ENCODE results near the gene SEMA3A. TPM values are rescaled to one million over a fixed set of nuclear protein-coding genes. Genes with fewer than 3 reads are reported as not detected.
"Not testable (repeated sequence)": the region's sequence is repeated elsewhere in the genome, so short reads cannot be mapped to it uniquely, and the experiment has no call there.

Gene SEMA3A
- 14.5 TPM for polyA plus RNA-seq (ENCODE audit: insufficient read length)
- long read RNA-seq, donor 1 = 0 reads
- long read RNA-seq, donor 2 = 0 reads
- long read RNA-seq, donor 3, partial matches to known transcripts = 5 of 5 reads
- long read RNA-seq, donor 3, other reads (novel, unspliced or antisense) = 0 of 5 reads
- long read RNA-seq, donor 4 = 0 reads
- long read RNA-seq, donor 5 = 0 reads
- long read RNA-seq, donor 6 = 0 reads
- long read RNA-seq, donor 7, full-length matches to known transcripts = 1 of 1 reads
- long read RNA-seq, donor 7, partial matches to known transcripts = 0 of 1 reads
- long read RNA-seq, donor 7, other reads (novel, unspliced or antisense) = 0 of 1 reads
- long read RNA-seq, donor 8, full-length matches to known transcripts = 1 of 1 reads
- long read RNA-seq, donor 8, partial matches to known transcripts = 0 of 1 reads
- long read RNA-seq, donor 8, other reads (novel, unspliced or antisense) = 0 of 1 reads

DNA sequence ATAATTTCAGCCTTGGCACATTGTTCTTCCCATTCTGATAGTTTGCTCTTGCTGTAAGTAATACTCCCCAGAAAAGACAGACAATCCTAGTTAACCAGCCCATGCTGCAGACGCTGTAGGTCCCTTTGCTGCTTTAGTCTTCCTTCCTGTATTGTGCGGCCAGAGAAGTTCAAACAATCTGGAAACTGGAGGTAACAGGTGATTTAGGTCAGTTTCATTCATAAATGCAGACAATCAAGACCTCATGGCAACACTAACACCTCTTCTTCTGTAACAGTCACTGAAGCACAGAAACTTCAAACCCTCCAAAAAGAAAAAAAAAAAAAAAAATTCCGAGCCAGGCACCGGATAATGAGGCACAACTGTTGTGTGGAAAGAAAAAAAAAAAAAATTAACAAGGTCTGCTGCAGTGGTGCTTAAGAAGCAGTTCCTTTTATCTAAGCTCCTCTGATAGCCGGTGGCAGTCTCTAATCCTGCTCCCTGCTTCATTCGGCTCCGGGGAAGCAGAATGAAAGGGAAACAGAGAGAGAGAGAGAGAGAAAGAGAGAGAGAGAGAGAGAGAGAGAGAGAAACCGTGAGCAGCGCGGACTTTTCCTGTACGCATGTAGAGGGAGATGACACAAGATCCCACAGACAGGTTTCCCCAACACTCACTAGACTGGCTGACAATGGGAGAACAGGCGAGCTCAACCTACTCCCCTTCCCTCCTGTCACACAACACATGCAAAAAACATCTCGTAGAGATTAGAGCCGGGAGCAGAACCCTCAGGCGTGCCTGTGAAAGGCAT, at the start of gene SEMA3A:
Gene SEMA3A (minus strand): TSS at position 306 of the 788 bp plus-strand sequence. CDS start 203 bp downstream, at position 103.
- DNase-seq = peak; percentile 62

DNA sequence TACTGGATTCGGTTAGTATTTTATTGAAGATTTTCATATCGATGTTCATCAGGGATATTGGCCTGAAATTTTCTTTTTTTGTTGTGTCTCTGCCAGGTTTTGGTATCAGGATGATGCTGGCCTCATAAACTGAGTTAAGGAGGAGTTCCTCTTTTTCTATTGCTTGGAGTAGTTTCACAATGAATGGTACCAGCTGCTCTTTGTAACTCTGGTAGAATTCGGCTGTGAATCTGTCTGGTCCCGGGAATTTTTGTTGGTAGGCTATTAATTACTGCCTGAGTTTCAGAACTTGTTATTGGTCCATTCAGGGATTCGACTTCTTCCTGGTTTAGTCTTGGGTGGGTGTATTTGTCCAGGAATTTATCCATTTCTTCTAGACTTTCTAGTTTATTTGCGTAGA, 48.4 kb upstream of the SEMA3A start:
- not testable (repeated sequence) for DNase-seq

DNA sequence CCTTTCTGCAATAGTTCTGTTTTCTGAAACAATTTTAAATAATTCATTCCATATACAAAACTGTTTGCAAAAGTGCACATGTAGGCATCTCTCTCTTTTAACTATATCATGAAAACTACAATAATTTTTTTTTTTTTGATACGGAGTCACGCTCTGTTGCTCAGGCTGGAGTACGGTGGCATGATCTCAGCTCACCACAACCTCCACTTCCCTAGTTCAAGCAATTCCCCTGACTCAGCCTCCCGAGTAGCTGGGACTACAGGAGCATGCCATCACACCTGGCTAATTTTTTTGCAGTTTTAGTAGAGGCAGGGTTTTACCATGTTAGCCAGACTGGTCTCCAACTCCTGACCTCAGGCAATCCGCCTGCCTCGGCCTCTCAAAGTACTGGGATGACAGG, 44.0 kb upstream of the SEMA3A start:
- no peak for DNase-seq

DNA sequence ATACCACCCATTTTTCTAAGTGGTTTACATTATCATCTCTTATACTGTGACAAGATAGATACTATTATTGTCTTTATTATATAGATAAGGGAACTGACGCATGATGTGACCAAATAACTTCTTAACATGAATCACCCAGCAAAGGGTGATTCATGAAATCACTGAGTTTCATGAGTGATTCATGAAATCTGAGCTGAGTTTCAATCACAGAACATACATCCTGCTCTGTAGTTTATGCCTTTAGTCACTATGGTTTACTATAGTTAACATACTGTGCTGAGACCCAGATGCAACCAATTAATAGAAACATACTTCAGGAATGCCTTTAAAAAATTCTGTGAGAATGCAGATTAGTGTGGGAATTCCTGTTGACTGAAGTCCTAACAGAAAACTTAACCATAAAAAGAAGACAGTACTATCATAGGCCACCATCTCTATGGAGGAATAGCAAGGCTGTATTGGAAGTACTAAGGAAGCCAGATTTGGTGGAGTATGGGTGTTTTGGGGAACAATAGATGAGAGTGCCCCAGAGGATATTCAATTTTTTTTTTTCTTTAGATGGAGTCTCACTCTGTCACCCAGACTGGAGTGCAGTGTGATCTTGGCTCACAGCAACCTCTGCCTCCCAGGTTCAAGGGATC, 43.1 kb upstream of the SEMA3A start:
- no peak for DNase-seq

DNA sequence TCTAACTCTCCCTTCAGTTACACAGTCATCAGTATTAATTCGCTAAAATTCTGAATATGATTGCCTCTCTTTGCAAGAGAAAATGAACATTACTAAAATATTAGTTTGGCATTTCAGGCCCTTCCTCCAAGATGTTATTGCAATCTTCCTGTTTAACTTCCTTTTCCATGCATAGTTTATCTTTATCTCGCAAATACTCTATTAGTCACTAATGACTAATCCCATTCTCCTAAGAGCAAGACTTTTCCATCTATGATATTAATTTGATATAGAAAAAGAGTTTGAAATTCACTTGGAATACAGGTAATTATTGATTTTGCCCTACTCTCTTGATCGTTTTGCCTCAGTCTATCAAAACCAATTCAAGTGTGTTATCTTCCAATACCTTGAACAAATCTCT, 41.8 kb upstream of the SEMA3A start:
- DNase-seq = no peak

DNA sequence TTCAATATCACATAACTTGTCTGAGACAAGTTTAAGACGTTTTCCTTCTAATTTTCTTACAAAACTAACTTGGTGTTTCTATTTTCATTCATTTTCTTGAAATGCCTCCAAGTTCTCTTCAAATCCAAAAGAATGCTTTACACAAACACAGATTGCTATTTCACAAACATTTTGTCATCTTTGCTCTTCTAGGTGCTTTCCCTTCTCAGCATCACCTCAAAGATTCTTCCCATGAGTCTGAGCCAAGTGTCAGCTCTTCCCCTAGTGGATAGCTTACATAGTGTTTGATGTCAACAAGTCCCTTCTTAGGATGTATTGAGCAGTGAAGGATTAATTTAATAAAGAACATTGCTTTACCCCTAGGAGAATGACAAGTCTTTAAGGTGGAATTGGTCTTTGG, 38.1 kb upstream of the SEMA3A start:
- no peak for DNase-seq

DNA sequence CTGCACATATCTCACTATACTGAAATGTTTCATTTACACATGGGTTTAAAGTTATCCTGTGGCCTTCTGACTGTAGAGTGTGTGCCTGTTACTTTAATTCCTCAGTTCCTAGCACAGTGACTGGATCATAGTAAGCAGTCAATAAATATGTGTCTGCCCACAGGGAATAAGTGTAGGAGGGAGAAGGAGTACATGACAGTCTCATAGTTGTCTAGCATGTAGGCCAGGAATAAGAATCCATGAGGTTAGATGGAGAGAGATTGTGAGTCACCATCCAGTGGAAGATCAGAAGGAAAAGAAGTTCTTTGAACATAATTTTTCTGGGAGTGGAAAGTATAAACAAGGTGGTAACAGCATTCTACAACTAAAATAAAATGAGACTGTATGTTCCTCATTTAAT, 36.6 kb upstream of the SEMA3A start:
- no peak for DNase-seq

DNA sequence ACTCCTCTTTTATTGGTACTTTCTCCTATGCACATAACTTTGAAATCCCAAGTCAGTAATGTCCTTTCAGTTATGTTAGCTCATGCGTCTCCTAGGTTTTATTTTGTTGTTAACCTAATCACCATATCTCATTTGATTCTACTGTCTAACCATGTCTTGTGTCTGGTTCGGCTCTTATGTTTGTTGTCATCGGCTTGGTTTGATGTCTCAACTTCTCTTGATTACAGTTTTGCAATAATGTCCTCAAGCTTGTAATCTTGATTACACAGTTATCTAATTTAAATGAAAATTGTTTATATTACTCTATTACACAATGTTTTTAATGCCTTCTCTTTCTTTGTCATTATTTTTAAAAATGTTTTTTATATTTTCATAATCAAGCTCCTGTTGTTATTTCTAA, 35.9 kb upstream of the SEMA3A start:
- DNase-seq = no peak

DNA sequence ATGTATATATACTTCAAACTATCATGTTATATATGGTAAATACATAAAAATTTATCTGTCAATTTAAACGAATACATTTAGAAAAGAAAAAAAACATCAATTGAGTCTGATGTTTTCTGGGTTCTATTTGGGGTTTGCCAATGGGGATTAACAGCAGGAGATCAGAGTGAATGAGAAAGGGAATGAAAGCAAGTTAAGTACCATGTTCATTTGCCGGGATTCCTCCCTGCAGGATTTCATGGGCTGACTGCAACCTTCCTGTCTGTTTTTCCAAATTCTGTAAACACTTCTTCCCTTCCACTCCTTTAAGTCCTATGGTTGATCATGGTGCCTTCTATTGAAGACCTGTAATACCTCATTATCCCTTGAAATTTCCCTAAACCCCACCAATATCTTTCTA, 33.9 kb upstream of the SEMA3A start:
- no peak for DNase-seq

DNA sequence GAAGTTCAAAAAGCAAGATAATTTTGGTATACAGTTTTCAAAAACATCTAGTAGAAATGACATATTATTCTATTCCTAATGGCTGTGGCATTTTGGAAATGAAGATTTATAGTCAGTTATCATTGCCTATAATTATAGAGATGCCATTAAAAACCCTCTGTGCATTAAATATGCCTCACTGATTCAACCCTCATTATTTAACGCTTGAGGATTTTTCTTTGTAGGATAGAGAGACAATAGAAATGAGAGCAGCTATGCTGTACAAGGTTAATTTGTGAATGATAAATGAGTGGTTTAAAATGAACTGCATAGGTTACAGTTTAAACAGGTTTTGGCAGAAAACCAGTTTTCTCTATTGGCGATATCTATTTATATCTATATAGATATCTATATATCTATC, 32.2 kb upstream of the SEMA3A start:
- no peak for DNase-seq

DNA sequence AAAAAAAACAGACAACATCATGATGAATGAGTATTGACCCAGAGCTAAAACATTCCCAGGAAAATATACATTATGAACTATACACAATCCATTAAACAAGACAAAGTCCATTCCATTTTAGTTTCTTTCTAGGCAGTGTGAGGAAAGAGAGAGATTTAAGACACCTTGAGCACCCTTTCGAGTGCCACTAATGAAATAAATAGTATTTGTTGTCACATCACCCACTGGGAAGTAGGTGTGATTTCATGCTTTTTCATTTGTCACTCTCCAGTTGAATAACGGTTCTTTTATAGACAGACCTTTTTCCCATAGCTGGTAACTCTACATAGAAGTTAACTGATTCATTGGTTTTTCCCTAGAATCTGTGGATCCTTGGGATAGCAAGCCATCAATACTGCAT, 29.9 kb upstream of the SEMA3A start:
- no peak for DNase-seq

DNA sequence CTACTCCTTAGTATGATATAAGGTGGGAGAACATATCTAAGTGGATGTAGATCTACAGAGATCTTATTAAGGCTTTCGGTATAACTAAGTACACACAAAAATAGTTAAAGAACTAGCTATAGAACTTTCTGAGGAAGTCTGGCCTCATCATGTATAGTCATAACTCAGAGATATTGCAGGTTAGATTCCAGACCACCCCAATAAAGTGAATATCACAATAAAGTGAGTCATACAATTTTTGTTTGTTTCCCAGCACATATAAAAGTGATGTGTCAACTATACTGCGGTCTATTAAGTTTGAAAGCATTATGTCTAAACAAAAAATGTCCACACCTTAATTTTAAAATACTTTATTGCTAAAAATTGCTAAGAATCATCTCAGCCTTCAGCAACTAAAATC, 24.7 kb upstream of the SEMA3A start:
- no peak for DNase-seq

DNA sequence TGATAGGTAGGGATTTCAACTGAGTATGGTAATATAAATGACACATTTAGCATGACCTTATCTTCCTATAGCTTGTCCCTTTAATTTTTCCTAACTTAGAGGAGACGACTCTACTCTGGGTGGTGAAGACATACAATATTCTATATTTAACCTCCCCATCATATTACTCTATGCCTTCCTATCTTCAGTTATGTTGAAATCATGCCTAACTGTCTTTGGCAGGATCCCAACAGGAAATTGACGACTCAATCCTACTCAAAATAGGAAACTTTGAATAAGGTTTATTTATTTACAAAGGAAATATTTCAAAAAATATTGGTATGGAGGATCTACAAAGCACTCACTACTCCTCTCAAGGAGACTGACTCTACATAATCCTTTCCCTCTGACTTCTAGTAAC, 24.1 kb upstream of the SEMA3A start:
- no peak for DNase-seq

DNA sequence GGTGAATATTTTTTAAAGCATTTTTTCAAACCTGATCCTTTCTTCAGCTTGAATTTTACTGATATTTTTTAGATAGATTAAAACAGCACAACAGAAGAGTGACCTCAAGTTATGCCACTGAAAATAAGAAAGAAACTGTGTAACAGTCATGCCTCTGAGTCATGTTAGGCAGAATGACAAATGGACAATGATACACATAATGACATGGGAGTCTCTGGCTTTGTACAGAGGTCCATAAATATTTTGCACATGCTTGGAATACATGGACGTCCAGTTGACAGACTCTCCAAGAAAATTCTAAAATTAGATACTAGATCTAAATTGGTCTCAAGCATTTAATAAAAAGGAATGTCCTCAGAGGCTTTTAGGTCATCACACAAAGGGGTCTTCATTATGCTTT, 21.9 kb upstream of the SEMA3A start:
- DNase-seq = no peak

DNA sequence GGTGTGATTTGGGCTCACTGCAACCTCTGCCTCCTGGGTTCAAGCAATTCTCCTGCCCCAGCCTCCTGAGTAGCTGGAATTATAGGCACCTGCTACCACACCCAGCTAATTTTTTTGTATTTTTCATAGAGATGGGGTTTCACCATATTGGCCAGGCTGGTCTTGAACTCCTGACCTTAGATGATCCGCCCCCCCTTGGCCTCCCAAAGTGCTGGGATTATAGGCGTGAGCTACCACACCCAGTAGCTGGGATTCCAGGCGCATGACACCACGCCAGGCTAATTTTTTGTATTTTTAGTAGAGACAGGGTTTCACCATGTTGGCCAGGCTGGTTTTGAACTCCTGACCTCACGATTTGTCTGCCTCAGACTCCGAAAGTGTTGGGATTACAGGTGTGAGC, 20.2 kb upstream of the SEMA3A start:
- DNase-seq = not testable (repeated sequence)

DNA sequence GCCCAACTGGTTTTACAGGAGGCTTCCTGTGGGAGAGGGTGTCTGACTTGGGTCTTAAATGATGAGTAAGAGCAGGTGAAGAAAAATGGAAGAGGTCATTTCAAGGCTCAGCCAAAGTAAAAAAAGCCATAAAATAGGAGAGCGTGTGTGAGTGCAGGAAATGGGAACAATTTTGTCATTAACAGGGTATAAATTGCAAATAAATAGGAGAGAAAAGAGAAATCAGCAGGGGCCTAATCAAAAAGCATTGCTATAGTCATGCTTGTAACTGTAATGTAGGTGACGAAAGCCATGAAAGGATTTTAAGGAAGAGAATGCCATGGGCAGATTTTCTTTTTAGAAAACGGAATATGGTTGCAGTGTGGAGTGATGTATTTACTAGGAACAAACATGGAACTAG, 15.7 kb upstream of the SEMA3A start:
- DNase-seq = no peak

DNA sequence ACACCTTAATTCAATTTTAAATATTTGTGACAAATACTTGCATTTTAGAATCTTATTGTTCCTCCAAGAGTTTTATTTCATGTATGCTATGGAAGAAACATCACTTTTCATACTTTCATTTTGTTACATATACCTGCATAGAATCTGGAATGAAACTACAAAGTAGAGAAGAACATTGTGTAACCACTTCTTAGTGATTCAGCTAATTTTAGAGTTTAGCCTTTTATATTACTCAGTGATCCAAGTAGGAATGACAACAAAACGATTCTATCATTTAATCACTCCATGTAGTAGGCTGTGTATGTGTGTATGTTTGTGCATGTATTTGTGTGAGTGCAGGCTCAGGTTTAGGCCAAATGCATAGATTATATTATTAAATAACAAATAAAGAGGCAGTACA, 14.4 kb upstream of the SEMA3A start:
- no peak for DNase-seq

DNA sequence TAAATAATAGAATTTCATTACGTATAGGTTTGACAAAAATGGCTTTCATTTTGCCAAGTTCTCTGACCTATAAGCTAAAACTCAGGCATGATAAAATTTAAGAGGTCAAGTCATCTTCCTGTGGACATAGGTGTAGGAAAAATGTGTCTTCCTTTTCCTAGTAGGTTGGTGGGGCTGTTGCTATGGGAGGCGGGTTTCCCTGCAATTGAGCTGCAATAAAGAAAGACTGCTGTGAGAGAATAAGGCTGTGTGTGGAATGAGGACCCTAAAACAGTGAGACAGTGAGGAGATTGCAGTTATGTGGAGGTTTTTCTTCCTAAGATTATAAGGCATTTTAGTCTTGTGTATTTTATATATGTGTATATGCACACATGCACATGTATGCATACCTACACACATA, 13.0 kb upstream of the SEMA3A start:
- no peak for DNase-seq

DNA sequence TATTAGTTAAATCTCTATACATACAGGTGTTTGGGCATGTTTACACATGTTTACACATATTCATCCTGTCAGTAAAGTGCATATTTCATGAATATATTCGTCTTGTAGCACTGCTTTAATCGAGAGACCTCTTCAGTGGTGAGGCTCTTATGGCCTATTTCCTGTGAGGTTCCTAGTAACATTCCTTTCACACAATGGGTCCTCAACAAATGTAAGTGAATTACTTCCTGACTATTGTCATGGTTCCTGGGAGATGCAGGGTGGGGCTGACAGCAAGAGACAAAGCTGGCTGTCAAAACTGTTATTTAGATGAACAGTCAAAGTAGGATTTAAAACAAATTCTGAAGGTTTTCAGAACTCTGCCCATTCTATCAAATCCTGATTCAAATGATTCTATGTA, 12.4 kb upstream of the SEMA3A start:
- DNase-seq = no peak

DNA sequence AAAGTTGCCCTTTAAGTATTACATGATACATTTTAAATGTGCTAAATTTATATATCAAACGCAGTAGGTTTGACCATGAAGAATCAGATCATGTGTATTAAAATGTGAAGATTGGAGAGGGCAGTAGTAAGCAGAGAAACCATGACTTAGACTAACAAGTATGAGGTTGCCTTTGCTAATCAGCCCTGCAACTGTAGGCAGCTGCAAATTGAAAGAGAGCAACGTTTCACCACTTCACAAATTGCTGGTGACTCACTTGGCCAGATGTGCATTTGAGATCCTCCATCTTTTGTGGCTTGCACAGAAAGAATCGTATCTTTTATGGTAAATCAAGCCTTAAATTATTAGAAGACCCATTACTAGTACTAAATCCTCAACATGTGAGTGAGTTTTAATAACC, 10.1 kb upstream of the SEMA3A start:
- DNase-seq = no peak

DNA sequence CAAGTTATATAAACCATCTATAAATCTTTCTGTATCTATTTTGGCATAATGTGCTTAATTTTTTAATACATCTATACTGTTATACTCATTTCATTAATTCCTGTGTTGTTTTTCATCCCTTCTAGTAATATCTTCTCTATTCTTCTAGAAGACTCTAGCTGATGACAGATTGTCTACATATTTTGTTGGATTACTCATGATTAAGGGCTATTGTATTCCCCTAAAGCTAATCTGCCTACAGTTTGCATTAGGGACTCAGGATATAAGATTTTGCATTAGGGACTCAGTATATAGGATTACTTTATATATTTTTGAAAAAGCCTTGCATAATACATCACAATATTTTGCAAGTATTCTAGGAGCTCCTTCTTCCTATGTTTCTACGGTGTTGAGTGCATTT, 8.3 kb upstream of the SEMA3A start:
- no peak for DNase-seq

DNA sequence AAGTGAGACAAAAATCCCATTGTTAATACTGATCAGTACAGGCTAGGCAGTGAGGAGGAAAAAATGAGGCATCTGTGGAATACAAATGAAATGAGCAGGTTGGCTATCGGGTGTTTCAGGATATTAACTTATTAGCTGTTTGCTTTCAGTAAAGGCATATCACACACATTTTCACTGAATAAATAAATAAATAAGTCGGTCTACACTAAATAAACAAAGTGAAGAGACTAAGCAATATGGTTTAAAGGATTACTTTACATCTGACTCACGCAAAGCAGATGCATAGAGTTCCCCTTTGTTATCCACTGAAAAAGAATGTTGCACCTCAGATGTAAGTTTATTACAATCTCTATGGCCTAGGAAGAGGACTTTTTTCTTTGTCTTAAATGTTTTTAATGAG, 6.3 kb upstream of the SEMA3A start:
- DNase-seq = no peak

DNA sequence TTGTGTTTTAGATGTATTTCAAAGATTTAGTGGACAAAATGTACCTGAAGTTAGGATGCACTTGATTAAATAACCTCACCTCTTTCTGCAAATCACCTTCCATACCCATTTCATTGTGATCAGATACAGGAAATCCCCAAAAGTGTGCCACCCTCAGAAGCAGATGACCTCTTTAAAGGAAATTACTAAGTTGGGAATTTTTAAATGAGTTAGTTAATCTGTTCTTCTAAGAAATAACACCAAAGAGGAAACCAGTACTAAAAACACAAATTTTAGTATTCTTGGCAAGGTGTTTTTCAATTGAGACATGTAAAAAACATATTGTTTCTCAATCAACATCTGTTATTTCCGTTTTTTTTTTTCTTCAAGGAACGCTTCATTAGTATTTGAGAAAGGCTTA, 4.6 kb upstream of the SEMA3A start:
- DNase-seq = no peak

All from left kidney (tissue), 8 donors.